ENCODE data around the gene NKTR. TPM values are rescaled to one million over a fixed set of nuclear protein-coding genes. Genes with fewer than 3 reads are reported as not detected.

NKTR gene
- total RNA-seq, 4 donors from 2014 or later, result 18.0 to 112 (median 50.7) TPM

DNA sequence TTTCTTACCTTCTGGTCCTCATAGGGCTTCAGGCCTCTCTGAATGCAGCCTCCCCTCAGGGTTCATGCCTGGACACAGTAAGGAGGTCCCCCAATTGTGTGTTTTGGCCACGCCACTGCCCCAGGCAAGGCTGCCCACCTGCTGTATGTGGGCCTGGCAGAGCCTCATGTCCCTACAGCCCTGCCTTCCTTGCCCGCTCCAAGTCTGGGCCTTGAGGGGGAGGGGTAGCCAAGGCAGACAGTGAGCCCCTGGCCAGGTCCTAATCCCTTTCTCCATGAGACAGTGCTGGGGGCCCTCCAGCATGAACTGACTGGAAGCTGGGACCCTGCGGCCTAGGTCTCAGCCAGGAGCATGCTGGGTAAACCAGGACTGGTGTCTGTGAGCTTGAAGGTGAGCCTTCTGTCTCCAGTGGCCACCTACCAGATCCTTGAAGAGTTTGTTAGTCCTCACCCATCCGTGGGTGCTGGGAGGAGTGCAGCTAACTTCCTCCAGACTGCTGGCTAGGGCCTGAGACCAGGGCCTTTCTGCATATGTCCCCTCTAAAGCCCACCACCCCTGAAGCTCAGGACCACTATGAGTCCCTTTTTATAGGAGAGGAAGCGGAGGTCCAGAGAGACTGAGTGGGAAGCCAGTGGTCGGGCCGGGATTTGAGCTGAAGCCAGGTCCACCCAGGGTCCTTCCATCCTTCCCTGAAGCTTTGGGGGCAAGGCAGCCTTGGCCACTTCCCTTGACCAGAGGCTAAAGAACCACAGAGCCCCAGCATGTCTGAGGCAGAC lies 61.7 kb downstream of the NKTR start:
- peaks cover 10 to 53% (median 21%) of the 10 kb centered on the region in 3 donors for H3K4me1 ChIP-seq
- DNase-seq, result no peak
- H3K27ac ChIP-seq, result no peak overlapping the region
- TF ChIP-seq, protein P1, sequence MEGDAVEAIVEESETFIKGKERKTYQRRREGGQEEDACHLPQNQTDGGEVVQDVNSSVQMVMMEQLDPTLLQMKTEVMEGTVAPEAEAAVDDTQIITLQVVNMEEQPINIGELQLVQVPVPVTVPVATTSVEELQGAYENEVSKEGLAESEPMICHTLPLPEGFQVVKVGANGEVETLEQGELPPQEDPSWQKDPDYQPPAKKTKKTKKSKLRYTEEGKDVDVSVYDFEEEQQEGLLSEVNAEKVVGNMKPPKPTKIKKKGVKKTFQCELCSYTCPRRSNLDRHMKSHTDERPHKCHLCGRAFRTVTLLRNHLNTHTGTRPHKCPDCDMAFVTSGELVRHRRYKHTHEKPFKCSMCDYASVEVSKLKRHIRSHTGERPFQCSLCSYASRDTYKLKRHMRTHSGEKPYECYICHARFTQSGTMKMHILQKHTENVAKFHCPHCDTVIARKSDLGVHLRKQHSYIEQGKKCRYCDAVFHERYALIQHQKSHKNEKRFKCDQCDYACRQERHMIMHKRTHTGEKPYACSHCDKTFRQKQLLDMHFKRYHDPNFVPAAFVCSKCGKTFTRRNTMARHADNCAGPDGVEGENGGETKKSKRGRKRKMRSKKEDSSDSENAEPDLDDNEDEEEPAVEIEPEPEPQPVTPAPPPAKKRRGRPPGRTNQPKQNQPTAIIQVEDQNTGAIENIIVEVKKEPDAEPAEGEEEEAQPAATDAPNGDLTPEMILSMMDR (IDR thresholded peaks at IDR 0.05), result no peak
- no peak for TF ChIP-seq POLR2A (IDR thresholded peaks at IDR 0.05)
- 63 to 100% methylated on average over 2 to 4 of the region's 7 CpGs for WGBS, 2 donors
- H3K4me3 ChIP-seq, result no peak overlapping the region
- no peaks in the 10 kb centered on the region for H3K9me3 ChIP-seq
- no peaks in the 10 kb centered on the region for H3K27me3 ChIP-seq
- intact Hi-C loops (cut with DNase I), result no loop called here
- H3K36me3 ChIP-seq, result peaks cover 3 to 21% (median 8%) of the 10 kb centered on the region in 3 donors

DNA sequence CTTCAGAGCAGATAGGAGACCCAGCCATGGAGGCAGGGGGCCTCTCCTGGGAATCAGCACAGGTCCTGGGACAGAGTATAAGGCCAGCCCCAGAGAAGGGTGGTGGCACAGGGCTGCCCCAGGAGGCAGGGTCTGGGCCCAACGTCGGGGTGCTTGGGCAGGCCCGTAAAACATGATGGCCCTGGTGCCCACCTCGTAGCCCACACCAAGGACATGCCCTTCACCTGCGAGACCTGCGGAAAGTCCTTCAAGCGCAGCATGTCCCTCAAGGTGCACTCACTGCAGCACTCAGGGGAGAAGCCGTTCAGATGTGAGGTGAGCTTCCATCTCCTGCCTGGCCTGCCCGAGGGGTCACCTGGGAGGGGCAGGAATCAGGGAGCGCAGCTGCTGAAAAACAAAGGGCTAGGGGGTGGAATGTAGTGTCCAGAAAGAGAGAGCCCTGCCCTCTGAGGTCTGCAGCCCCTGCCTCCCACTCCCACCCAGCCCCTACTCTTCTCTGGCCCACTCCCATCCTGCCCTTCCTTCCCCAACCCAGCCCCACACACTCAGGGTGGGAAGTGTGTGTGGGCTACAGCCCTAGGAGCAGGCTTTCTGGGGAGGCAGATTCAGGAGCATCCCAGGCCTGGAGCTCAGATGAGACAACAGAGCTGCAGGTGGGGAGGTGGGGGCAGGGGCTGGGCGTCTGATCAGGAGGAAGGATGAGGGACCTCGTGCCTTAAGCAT lies 62.5 kb downstream of the NKTR start:
- H3K27me3 ChIP-seq, result no peaks in the 10 kb centered on the region
- intact Hi-C loops (cut with DNase I), result no loop called here
- peaks cover 3 to 21% (median 8%) of the 10 kb centered on the region in 3 donors for H3K36me3 ChIP-seq
- 85 to 88% methylated on average over 3 to 9 of the region's 12 CpGs for WGBS, 2 donors
- H3K27ac ChIP-seq, result no peak overlapping the region
- DNase-seq, result no peak
- H3K4me1 ChIP-seq, result peaks cover 10 to 58% (median 21%) of the 10 kb centered on the region in 3 donors
- no peak overlapping the region for H3K4me3 ChIP-seq
- H3K9me3 ChIP-seq, result no peaks in the 10 kb centered on the region
- no peak for TF ChIP-seq POLR2A (IDR thresholded peaks at IDR 0.05)
- TF ChIP-seq, protein P1 (IDR thresholded peaks at IDR 0.05), result no peak

DNA sequence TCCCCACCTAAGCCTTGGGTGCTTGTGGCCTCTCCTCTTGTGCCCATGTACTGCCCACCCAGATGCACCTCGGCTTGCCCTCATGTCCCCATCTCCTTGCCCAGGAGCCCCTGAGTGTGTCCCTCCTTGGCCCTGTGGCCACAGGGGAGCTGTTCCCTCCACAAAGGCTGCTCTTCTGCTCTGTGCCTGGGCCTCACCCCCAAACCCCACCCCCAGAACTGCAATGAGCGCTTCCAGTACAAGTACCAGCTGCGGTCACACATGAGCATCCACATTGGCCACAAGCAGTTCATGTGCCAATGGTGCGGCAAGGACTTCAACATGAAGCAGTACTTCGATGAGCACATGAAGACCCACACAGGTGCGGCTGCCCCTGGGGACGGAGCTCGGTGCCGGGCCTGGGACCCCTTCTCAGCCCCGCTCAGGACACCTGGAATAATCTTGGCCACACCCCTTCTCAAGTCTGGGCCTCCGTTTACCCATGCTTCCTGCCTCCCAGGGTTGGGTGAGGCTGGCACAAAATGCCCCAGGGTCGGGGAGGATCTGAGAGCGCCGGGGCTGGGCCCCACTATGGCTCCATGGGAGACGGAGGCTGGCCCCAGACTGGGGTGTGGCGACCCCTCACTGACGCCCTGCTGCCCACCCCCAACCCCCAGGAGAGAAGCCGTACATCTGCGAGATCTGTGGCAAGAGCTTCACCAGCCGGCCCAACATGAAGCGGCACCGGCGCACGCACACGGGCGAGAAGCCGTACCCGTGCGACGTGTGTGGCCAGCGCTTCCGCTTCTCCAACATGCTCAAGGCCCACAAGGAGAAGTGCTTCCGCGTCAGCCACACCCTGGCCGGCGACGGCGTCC lies 63.3 kb downstream of the NKTR start:
- H3K4me3 ChIP-seq, result no peak overlapping the region
- H3K36me3 ChIP-seq, result peaks cover 0 to 13% (median 8%) of the 10 kb centered on the region in 3 donors
- no peak for DNase-seq
- peaks cover 0 to 3% (median 0%) of the 10 kb centered on the region in 4 donors for H3K27me3 ChIP-seq
- 70 to 96% methylated on average over 4 to 5 of the region's 38 CpGs for WGBS, 2 donors
- H3K9me3 ChIP-seq, result no peaks in the 10 kb centered on the region
- H3K27ac ChIP-seq, result no peak overlapping the region
- peaks cover 10 to 58% (median 14%) of the 10 kb centered on the region in 3 donors for H3K4me1 ChIP-seq
- TF ChIP-seq, protein P1 (IDR thresholded peaks at IDR 0.05), result no peak
- no peak for TF ChIP-seq POLR2A (IDR thresholded peaks at IDR 0.05)
- intact Hi-C loops (cut with DNase I), result no loop called here

DNA sequence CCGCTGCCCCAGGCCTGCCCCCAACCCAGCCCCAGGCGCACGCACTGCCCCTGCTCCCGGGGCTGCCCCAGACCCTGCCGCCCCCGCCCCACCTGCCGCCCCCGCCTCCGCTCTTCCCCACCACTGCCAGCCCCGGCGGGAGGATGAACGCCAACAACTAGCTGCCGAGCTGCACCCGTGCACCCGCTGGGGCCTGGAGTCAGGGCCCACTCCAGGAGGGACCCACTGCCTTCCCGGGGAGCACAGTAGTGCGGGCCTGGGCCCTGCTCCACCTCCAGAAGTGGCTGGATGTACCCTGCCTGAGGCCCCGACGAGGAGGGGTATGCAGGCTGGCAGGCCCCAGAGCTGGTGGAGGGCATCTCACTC lies 63.9 kb downstream of the NKTR start:
- 83 to 93% methylated on average over 5 to 6 of the region's 19 CpGs for WGBS, 2 donors
- Histone ChIP-seq H3K36me3 (peaks cover 0 to 8% (median 7%) of the 10 kb centered on the region in 3 donors), H3K4me3 (no peak overlapping the region), H3K4me1 (peaks cover 10 to 52% (median 13%) of the 10 kb centered on the region in 3 donors), H3K27ac (no peak overlapping the region), H3K27me3 (peaks cover 0 to 3% (median 0%) of the 10 kb centered on the region in 4 donors), H3K9me3 (no peaks in the 10 kb centered on the region)
- TF ChIP-seq, protein P1 (IDR thresholded peaks at IDR 0.05), result no peak
- TF ChIP-seq POLR2A (IDR thresholded peaks at IDR 0.05), result no peak
- intact Hi-C loops (cut with DNase I), result no loop called here
- no peak for DNase-seq

All from esophagus squamous epithelium (tissue), 5 donors.